Activated T-cell treated with anti-CD3 and anti-CD28 coated beads for 48 hours (primary cell): ENCODE measurements around the gene KAZN.
A peak's percentile ranks its signal among the peaks of the same experiment; 100 is the strongest.

Experiments used
- DNase-seq: peaks from one replicate; pipeline ENCODE4 v3.0.0-alpha.2; 2020; ENCODE audit warnings: low read depth

The KAZN gene

GRCh38 chr1:15012822-15013221, 414.3 kb downstream of the KAZN start:
- DNase-seq = no peak

- no peak for DNase-seq
Measured at GRCh38 chr1:15013767-15014166, 415.3 kb downstream of the KAZN start.

GRCh38 chr1:15014516-15014915, 416.0 kb downstream of the KAZN start:
- DNase-seq = no peak

GRCh38 chr1:15016001-15016400, 417.5 kb downstream of the KAZN start:
- DNase-seq = no peak

- DNase-seq = no peak
Measured at GRCh38 chr1:15016526-15016925, 418.0 kb downstream of the KAZN start.

GRCh38 chr1:15017120-15017519, 418.6 kb downstream of the KAZN start:
- DNase-seq = no peak

GRCh38 chr1:15018767-15019166, 420.3 kb downstream of the KAZN start:
- DNase-seq = no peak

GRCh38 chr1:15020943-15021745, 422.7 kb downstream of the KAZN start:
- no peak for DNase-seq

- no peak for DNase-seq
Measured at GRCh38 chr1:15022048-15022447, 423.6 kb downstream of the KAZN start.

- DNase-seq = no peak
Measured at GRCh38 chr1:15023205-15023604, 424.7 kb downstream of the KAZN start.

GRCh38 chr1:15023976-15024375, 425.5 kb downstream of the KAZN start:
- DNase-seq = no peak

- no peak for DNase-seq
Measured at GRCh38 chr1:15026117-15026489, 427.6 kb downstream of the KAZN start.

- DNase-seq = peak; percentile 14
Measured at GRCh38 chr1:15027515-15027986, 429.1 kb downstream of the KAZN start.

GRCh38 chr1:15028102-15028501, 429.6 kb downstream of the KAZN start:
- no peak for DNase-seq

GRCh38 chr1:15028616-15029015, 430.1 kb downstream of the KAZN start:
- DNase-seq = no peak

GRCh38 chr1:15029036-15029435, 430.6 kb downstream of the KAZN start:
- DNase-seq = no peak

- DNase-seq = no peak
Measured at GRCh38 chr1:15029786-15030185, 431.3 kb downstream of the KAZN start.

- DNase-seq = no peak
Measured at GRCh38 chr1:15031251-15031933, 432.9 kb downstream of the KAZN start.

- DNase-seq = no peak
Measured at GRCh38 chr1:15033264-15033663, 434.8 kb downstream of the KAZN start.

GRCh38 chr1:15034656-15035055, 436.2 kb downstream of the KAZN start:
- no peak for DNase-seq

- no peak for DNase-seq
Measured at GRCh38 chr1:15035236-15035635, 436.8 kb downstream of the KAZN start.

- no peak for DNase-seq
Measured at GRCh38 chr1:15036101-15036500, 437.6 kb downstream of the KAZN start.

GRCh38 chr1:15038232-15039016, 439.9 kb downstream of the KAZN start:
- no peak for DNase-seq
